Astrocyte (in vitro differentiated cells and primary cell): Measurements from ENCODE around the gene PRSS1.

Experiments
- CTCF ChIP-seq: IDR thresholded peaks from 2 replicates; pipeline ENCODE4 v1.5.1; 2011; ENCODE audit warnings: low read depth, mild to moderate bottlenecking, inconsistent platforms, low read length, moderate library complexity; ENCODE audit not compliant: insufficient read depth
- EZH2 ChIP-seq: IDR thresholded peaks from 2 replicates; pipeline ENCODE4 v1.6.1; 2012; ENCODE audit warnings: mild to moderate bottlenecking, low read length, inconsistent platforms; ENCODE audit not compliant: insufficient read depth

- no peak for TF ChIP-seq EZH2
- no peak for TF ChIP-seq CTCF
These were observed 29.0 kb upstream of the PRSS1 start for GRCh38 chr7:142720172-142720773.
